H54 (cell line): ENCODE data around the gene DDX20.

ENCODE experiments used
- DNase-seq: peaks from one replicate; pipeline ENCODE4 v3.0.0; 2011; ENCODE audit warnings: low spot score, mixed read lengths; ENCODE audit not compliant: insufficient read length
- FAIRE-seq: peaks from 3 replicates; lab custom pipeline; 2011; peaks lifted over from hg19 to GRCh38; lab: Jason Lieb, UNC
- POLR2A ChIP-seq: IDR thresholded peaks from 2 replicates; pipeline ENCODE4 v1.6.1; 2011; ENCODE audit warnings: low read depth, mild to moderate bottlenecking, low read length

The DDX20 gene

GRCh38 chr1:111747282-111747734 is 8.4 kb upstream of the DDX20 start:
- no peak for TF ChIP-seq POLR2A
- FAIRE-seq, result no peak
- DNase-seq, result peak; percentile 63

GRCh38 chr1:111747947-111748346 is 7.8 kb upstream of the DDX20 start:
- FAIRE-seq (no peak), DNase-seq (no peak)
- TF ChIP-seq POLR2A, result no peak

GRCh38 chr1:111749628-111750027 is 6.1 kb upstream of the DDX20 start:
- no peak for TF ChIP-seq POLR2A
- no peak for FAIRE-seq
- DNase-seq, result no peak

- FAIRE-seq (no peak), DNase-seq (no peak)
- no peak for TF ChIP-seq POLR2A
These were observed 4.8 kb upstream of the DDX20 start for GRCh38 chr1:111750856-111751255.

- TF ChIP-seq POLR2A, result no peak
- DNase-seq (no peak), FAIRE-seq (no peak)
These were observed 3.7 kb upstream of the DDX20 start for GRCh38 chr1:111751906-111752575.

DNA sequence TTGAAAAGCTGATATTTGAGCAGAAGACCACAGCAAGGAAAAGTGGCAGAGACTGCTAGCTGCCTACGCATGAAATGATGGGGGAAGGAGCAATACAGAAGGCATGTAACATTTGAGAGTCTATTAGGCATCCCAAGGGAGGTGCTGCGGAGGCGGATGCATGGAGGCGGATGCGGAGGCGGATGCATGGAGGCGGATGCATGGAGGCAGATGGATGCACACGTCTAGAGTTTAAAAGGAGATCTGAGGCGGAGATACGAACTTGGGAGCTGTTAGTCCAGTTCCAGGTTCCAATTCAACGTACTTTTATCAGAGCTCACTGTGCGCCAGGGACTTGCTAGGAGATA is 744 bp upstream of the DDX20 start:
- FAIRE-seq, result no peak
- peak; percentile 64 for DNase-seq
- TF ChIP-seq POLR2A, result no peak

DNA sequence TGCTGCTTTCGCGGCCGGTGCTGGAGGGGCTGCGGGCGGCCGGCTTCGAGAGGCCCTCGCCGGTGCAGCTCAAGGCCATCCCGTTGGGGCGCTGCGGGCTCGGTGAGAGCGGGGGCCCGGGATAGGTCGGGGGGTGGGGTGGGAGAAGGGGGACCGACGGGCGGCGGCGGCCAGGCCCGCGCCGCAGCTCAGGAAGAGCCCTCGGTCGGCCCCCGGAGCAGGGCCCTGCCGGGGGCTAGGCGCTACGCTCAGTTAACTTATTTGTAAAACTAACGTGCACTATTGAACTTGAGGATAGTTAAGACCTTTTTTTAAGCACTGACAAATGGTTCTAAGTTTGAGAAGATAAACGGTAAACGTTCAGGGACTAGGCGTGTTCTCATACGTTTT is 418 bp downstream of the DDX20 start:
- TF ChIP-seq POLR2A, result no peak
- FAIRE-seq (no peak), DNase-seq (no peak)

- no peak for FAIRE-seq
- no peak for DNase-seq
- TF ChIP-seq POLR2A, result no peak
These were observed 2.7 kb downstream of the DDX20 start for GRCh38 chr1:111758373-111758772.

- TF ChIP-seq POLR2A, result no peak
- DNase-seq, result no peak
- peak; percentile 6 for FAIRE-seq
These were observed 6.0 kb downstream of the DDX20 start for GRCh38 chr1:111761717-111762116.

DNA sequence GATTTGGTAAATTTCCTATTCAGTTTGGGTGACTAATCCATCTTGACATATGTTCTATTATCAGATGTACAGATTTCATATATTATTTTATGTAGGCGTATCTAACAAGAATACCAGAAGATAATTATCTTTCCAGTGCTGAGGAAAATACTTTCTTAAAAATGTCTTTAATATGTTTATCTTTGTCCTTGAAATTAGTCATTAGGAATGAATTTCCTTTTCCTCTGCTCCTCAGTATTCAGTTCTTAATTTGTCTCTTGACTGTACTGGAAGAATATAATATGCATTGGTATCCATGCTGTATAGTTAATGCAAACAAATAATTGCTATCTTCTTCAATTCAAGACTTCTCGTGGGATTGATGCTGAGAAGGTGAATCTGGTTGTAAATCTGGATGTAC is 6.6 kb downstream of the DDX20 start:
- no peak for DNase-seq
- TF ChIP-seq POLR2A, result no peak
- peak; percentile 77 for FAIRE-seq

DNA sequence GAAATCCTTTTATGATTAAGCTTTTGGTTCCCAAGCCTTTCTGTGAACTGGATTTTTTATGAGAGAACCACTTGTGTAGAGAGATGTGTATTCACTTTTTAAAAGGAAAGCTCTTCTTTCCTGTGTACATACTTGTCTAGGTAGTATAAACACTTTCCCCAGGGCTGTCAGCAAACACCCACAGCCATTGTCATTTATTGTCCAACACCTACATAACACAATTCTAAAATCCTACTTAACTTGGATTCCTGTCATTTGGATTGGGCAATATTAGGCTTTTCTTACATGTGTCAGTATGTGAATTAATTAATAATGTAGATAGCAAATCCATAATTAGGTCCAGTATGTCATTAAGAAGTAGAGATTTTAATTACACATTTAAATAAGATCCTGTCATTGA is 12.3 kb downstream of the DDX20 start:
- TF ChIP-seq POLR2A, result no peak
- no peak for DNase-seq
- no peak for FAIRE-seq

- TF ChIP-seq POLR2A, result no peak
- peak; percentile 6 for FAIRE-seq
These were observed 12.9 kb downstream of the DDX20 start for GRCh38 chr1:111768625-111769024.

GRCh38 chr1:111769517-111770146 is 13.9 kb downstream of the DDX20 start:
- peak; percentile 98 for FAIRE-seq
- no peak for DNase-seq
- no peak for TF ChIP-seq POLR2A

More at GRCh38 chr1:111768625-111769024, 12.9 kb downstream of the DDX20 start:
- DNase-seq, result no peak

DNA sequence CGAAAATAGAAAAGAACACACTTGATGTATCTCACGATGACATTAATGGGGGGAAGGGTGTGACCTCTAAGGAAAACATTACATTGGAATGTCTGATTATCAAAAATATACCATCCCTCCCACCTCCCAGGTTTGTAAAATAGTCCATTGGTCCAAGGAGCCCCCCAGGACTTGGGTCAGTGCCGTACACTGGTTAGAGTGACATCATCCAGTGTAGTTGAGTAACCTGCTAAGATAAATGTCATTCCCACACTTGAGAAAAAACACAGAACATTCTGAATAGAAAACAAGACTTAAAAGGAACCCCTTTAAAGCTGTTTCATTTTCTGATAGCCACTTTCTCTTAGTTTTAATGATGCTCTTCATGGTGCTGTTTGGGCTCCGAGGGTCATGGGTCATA is 15.2 kb downstream of the DDX20 start:
- DNase-seq, result no peak
- no peak for FAIRE-seq
- no peak for TF ChIP-seq POLR2A

DNA sequence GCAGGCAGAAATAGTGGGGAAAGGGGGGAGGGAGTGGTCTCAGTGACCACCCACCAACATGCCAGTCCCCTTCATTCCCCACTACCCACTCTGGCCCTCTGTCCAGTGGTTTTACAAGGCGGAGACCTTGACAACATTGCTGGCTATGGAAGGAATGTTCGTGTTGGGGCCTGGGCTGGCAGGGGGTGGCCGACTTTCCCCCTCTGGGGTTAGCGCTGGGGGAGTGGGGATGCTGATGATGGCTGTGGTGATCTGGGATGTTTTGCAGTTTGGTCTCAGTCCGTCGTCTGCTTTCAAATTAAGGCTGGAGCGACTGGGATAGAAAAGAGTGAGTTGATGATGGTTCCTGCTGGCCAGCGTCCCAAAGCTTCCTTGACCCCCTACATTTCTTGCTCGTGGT is 20.3 kb downstream of the DDX20 start:
- FAIRE-seq (no peak), DNase-seq (no peak)
- TF ChIP-seq POLR2A, result no peak
